OCI-LY3 (cell line): ENCODE results near the gene ST3GAL4.

Experiments used
- EZH2phosphoT487 ChIP-seq: fragments of 200-600 bp; shearing (Covaris generic); IDR thresholded peaks from 2 replicates; pipeline ENCODE4 v1.6.1; 2018; ENCODE audit warnings: antibody characterized with exemption, mixed run types, low read depth
- TF ChIP-seq, protein P1 (sequence below): fragments of 200-600, 300-600 bp; sonication (generic); IDR thresholded peaks from 2 replicates; pipeline ENCODE4 v1.5.1; 2014; ENCODE audit warnings: antibody characterized with exemption, low read length, low read depth

DNA sequence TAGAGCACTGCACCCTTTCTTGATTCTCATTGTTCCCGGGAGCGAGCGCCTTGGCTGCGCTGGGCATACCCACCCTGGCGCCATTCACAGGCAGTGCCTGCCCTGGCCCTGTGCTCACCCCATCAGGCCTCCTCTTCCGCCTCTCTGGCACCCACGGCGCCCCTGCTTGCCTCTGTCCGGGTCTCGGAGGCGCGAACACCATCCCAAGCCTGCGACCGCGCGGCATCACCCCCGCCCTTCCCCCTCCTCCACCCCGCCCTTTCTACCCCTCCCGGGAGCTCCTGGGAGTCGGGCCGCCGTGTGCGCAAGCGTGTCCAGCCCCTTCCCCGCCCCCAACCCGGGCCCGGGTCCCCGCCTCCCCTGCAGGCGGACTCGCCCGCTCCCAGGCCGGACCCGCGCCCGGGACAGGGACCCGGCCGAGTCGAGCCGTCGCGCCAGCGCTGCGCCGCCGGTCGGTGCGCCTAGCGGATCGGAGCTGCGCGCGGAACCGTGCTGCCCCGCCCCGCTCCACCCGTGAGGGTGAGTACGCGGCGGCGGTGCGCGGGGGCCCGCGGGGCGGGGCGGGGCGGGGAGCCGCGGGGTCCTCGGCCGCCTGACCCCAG lies at the start of gene ST3GAL4:
- TF ChIP-seq, protein P1, sequence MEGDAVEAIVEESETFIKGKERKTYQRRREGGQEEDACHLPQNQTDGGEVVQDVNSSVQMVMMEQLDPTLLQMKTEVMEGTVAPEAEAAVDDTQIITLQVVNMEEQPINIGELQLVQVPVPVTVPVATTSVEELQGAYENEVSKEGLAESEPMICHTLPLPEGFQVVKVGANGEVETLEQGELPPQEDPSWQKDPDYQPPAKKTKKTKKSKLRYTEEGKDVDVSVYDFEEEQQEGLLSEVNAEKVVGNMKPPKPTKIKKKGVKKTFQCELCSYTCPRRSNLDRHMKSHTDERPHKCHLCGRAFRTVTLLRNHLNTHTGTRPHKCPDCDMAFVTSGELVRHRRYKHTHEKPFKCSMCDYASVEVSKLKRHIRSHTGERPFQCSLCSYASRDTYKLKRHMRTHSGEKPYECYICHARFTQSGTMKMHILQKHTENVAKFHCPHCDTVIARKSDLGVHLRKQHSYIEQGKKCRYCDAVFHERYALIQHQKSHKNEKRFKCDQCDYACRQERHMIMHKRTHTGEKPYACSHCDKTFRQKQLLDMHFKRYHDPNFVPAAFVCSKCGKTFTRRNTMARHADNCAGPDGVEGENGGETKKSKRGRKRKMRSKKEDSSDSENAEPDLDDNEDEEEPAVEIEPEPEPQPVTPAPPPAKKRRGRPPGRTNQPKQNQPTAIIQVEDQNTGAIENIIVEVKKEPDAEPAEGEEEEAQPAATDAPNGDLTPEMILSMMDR = no peak
- TF ChIP-seq EZH2phosphoT487 = no peak
